Gastroesophageal sphincter (tissue), 4 donors: ENCODE data around the gene ERC1. TPM values are rescaled to one million over a fixed set of nuclear protein-coding genes. Genes with fewer than 3 reads are reported as not detected.

Experiments
- ATAC-seq: fragments of 150-250 bp; one replicate; pipeline ENCODE4 v1.9.1; 2016; ENCODE audit warnings: mild to moderate bottlenecking, moderate library complexity
- H3K27ac ChIP-seq, 4 donors: fragments of 200-600 bp; sonication (generic) in 3 of 4; 1 replicate in 3 of 4; 2 replicates in 1 of 4; pipeline ENCODE4 v1.5.1; 2016 to 2019
- H3K27me3 ChIP-seq: fragments of 200-600 bp; sonication (generic); one replicate; pipeline ENCODE4 v1.5.1; 2019
- H3K36me3 ChIP-seq, 2 donors: fragments of 200-600 bp; sonication (generic); one replicate each; pipeline ENCODE4 v1.5.1; 2019; ENCODE audit warnings: control low read depth in 1 of 2
- H3K4me1 ChIP-seq, 3 donors: fragments of 200-600 bp; sonication (generic); 1 replicate in 2 of 3; 2 replicates in 1 of 3; pipeline ENCODE4 v1.5.1; 2016 to 2019; ENCODE audit warnings: control low read depth in 2 of 3
- H3K4me3 ChIP-seq, 2 donors: fragments of 200-600 bp; sonication (generic); one replicate each; pipeline ENCODE4 v1.5.1; 2019; ENCODE audit warnings: mild to moderate bottlenecking in 1 of 2, moderate library complexity in 1 of 2
- H3K9me3 ChIP-seq, 3 donors: fragments of 200-600 bp; sonication (generic); one replicate each; pipeline ENCODE4 v1.5.1; 2017 to 2019; ENCODE audit warnings: control low read depth in 2 of 3
- EP300 ChIP-seq: sonication (generic); formaldehyde crosslinking; IDR thresholded peaks from one replicate; pipeline ENCODE4 v1.6.1; 2017; ENCODE audit warnings: antibody characterized with exemption, mild to moderate bottlenecking
- POLR2A ChIP-seq, 2 donors: fragments of 450-650 bp; IDR thresholded peaks; one replicate each; pipeline ENCODE4 v1.6.1; 2017; ENCODE audit warnings: antibody characterized with exemption in 2 of 2, mild to moderate bottlenecking in 2 of 2, moderate library complexity in 1 of 2
- POLR2AphosphoS5 ChIP-seq: sonication (generic); formaldehyde crosslinking; IDR thresholded peaks from one replicate; pipeline ENCODE4 v1.6.1; 2017; ENCODE audit warnings: antibody characterized with exemption
- WGBS, 2 donors: methylation state at CpG; one replicate each; pipeline ENCODE4 v1.1.5; 2018; ENCODE audit warnings: low coverage in 1 of 2; 5-methylcytosine and 5-hydroxymethylcytosine counted together
- total RNA-seq, 4 donors: library from RNA; depleted of rRNA; stranded (reverse); fragments of >200 nt; gene quantifications; one replicate each; pipeline ENCODE4 v1.1.0, GENCODE V29; 2016
- TF ChIP-seq, protein P1 (sequence below), 4 experiments: fragments of 200-600 bp in 2 of 4; fragments of 450-650 bp in 2 of 4; sonication (generic) in 1 of 4; IDR thresholded peaks; one replicate each; pipeline ENCODE4 v1.5.1; 2017 to 2019; ENCODE audit warnings: antibody characterized with exemption in 4 of 4, mild to moderate bottlenecking in 2 of 4, moderate library complexity in 2 of 4

Gene ERC1
- total RNA-seq, 4 donors from 2014 or later, result 38.3 to 80.2 (median 58.4) TPM

DNA sequence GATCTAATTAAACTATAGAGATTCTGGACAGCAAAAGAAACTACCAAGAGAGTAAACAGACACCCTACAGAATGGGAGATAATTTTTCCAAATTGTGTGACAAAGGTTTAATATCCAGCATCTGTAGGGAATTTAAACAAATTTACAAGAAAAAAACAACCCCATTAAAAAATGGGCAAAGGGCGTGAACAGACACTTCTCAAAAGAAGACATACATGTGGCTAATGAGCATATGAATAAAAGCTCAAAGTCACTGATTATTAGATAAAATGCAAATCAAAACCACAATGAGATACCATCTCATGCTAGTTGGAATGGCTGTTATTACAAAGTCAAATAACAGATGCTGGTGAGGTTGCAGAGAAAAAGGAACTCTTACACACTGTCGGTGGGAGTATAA lies 309.4 kb downstream of the ERC1 start:
- no peak for ATAC-seq
- Histone ChIP-seq H3K27me3 (no peaks in the 10 kb centered on the region), H3K27ac (no peak overlapping the region), H3K4me3 (no peak overlapping the region), H3K36me3 (peaks cover 0 to 1% of the 10 kb centered on the region in 2 donors), H3K4me1 (peaks cover 0 to 6% (median 0%) of the 10 kb centered on the region in 3 donors), H3K9me3 (no peaks in the 10 kb centered on the region)
- TF ChIP-seq, protein P1, sequence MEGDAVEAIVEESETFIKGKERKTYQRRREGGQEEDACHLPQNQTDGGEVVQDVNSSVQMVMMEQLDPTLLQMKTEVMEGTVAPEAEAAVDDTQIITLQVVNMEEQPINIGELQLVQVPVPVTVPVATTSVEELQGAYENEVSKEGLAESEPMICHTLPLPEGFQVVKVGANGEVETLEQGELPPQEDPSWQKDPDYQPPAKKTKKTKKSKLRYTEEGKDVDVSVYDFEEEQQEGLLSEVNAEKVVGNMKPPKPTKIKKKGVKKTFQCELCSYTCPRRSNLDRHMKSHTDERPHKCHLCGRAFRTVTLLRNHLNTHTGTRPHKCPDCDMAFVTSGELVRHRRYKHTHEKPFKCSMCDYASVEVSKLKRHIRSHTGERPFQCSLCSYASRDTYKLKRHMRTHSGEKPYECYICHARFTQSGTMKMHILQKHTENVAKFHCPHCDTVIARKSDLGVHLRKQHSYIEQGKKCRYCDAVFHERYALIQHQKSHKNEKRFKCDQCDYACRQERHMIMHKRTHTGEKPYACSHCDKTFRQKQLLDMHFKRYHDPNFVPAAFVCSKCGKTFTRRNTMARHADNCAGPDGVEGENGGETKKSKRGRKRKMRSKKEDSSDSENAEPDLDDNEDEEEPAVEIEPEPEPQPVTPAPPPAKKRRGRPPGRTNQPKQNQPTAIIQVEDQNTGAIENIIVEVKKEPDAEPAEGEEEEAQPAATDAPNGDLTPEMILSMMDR (IDR thresholded peaks at IDR 0.05), result no peak
- 100% methylated on average over 2 of the region's 2 CpGs for WGBS, 2 donors

DNA sequence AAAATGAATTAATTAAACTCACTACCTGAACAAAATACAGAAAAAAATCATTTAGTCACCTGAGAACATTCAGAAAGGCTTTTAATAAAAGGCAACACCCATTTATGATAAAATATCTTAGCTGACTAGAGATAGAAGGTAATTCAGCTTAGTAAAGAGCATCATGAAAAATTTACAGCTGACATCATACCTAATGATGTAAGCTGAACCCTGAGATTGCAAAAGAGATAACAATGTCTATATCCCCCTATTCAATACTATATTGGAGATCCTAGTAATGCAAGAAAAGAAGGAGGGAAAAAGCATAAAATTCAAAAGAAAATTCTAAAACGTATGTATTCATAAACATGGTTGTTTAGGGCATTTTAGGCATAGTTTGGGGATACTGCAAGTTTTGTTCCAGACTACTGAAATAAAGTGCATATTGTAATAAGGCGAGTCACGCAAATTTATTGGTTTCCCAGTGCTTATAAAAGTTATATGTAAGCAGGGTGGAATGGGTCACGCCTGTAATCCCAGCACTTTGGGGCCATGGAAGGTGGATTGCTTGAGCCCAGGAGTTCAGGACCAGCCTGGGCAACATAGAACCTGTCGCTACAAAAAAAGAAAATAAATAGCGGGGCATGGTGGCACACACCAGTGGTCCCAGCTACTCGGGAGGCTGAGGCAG lies 311.3 kb downstream of the ERC1 start:
- no peak overlapping the region for H3K4me3 ChIP-seq
- 93 to 94% methylated on average over 6 to 7 of the region's 7 CpGs for WGBS, 2 donors
- H3K9me3 ChIP-seq, result no peaks in the 10 kb centered on the region
- peaks cover 0 to 16% (median 0%) of the 10 kb centered on the region in 3 donors for H3K4me1 ChIP-seq
- no peak overlapping the region for H3K27ac ChIP-seq
- TF ChIP-seq POLR2A (IDR thresholded peaks at IDR 0.05), result no peak
- no peak for TF ChIP-seq EP300
- TF ChIP-seq, protein P1 (IDR thresholded peaks at IDR 0.05), result no peak
- TF ChIP-seq POLR2AphosphoS5, result no peak
- no peaks in the 10 kb centered on the region for H3K36me3 ChIP-seq
- ATAC-seq, result no peak
- no peaks in the 10 kb centered on the region for H3K27me3 ChIP-seq

DNA sequence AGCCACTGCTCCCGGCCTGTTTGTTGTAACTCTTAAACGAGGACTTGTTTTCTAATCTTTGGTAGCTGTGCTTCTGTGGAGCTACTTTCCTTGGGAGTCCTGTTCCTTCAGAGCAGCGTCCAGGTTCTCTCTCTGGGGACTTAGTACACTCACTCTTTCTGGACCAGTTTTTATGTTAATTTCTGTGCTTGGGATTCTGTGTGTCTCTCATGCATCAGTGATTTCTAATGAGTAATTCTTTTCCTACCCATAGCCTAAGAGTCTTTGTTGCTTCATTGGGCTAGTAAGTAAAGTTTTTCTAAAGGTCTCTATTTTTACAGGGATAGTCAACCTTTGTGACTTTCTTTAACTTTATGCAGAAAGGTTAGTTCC lies 314.0 kb downstream of the ERC1 start:
- Histone ChIP-seq H3K4me3 (no peak overlapping the region), H3K4me1 (peaks cover 0 to 16% (median 0%) of the 10 kb centered on the region in 3 donors), H3K9me3 (no peaks in the 10 kb centered on the region), H3K27me3 (no peaks in the 10 kb centered on the region), H3K36me3 (no peaks in the 10 kb centered on the region), H3K27ac (no peak overlapping the region)
- TF ChIP-seq, protein P1 (IDR thresholded peaks at IDR 0.05), result no peak
- TF ChIP-seq EP300, result no peak
- TF ChIP-seq POLR2A (IDR thresholded peaks at IDR 0.05), result no peak
- TF ChIP-seq POLR2AphosphoS5, result no peak
- no peak for ATAC-seq
- 78 to 81% methylated on average over 1 to 3 of the region's 3 CpGs for WGBS, 2 donors

DNA sequence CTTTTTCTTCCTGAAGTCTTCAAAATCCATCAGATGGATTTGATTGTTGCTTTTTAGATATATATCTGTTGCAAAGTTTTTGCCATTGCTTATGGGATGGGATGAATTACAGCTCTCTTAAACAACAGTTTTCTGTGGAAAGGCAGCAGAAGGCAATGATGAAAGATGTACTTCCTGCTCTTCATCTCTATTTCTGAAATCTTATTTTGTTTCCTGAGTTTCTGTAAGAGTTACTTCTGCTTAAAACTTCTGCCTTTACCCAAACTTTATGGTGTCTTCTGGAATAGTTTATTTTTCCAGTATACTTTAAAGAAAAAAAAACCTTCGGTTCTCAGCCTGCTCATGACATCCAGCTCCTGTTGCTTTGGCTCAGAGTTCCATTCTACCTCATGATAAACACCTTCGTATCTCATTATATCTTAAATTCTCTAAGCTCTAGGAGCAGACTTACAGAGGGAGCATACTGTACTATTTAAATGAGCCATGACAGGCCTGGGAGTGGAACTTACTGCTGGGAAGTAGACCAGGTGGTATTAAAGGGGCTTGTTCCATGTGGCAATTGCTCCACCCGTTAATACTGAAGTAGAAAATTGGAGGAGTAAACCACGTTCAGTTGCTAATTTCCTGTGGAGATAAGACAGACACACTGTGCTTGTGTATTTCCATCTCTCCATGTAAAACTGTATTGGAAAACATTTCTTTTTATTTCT lies 314.9 kb downstream of the ERC1 start:
- Histone ChIP-seq H3K27ac (no peak overlapping the region), H3K27me3 (no peaks in the 10 kb centered on the region), H3K36me3 (no peaks in the 10 kb centered on the region), H3K4me1 (peaks cover 0 to 16% (median 0%) of the 10 kb centered on the region in 3 donors), H3K9me3 (no peaks in the 10 kb centered on the region), H3K4me3 (no peak overlapping the region)
- 37 to 89% methylated on average over 1 to 4 of the region's 4 CpGs for WGBS, 2 donors
- ATAC-seq, result no peak
- no peak for TF ChIP-seq EP300
- no peak for TF ChIP-seq POLR2A (IDR thresholded peaks at IDR 0.05)
- TF ChIP-seq, protein P1 (IDR thresholded peaks at IDR 0.05), result no peak

DNA sequence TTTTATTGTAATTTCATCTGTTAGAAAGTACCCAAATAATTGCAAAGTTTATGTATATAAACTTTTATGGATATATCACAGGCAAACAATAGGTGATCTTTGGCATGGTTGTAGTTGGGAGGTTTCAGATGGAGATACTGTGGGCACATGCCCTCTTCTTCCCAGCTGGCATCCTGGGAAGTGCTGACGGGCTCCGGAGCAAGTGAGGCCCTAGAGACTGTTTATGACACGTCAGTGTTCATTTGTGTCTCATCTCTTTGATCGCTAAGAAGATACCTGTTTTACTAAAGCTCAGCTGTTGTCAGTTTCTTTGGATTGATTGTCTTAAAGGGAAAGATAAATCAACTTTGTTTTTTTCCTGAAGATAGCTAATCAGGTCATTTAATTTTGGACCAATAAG lies 315.8 kb downstream of the ERC1 start:
- Histone ChIP-seq H3K9me3 (no peaks in the 10 kb centered on the region), H3K36me3 (no peaks in the 10 kb centered on the region), H3K27ac (no peak overlapping the region), H3K4me1 (peaks cover 0 to 16% (median 0%) of the 10 kb centered on the region in 3 donors), H3K27me3 (no peaks in the 10 kb centered on the region), H3K4me3 (no peak overlapping the region)
- no peak for ATAC-seq
- TF ChIP-seq POLR2AphosphoS5, result no peak
- TF ChIP-seq, protein P1 (IDR thresholded peaks at IDR 0.05), result no peak
- TF ChIP-seq POLR2A (IDR thresholded peaks at IDR 0.05), result no peak
- no peak for TF ChIP-seq EP300
- WGBS, 2 donors, result 82 to 86% methylated on average over 4 of the region's 4 CpGs
